CD4-positive, alpha-beta T cell treated with Interleukin-4 for 4 hours (primary cell): ENCODE data around the gene TM4SF4.
"Not testable (repeated sequence)": the region's sequence is repeated elsewhere in the genome, so short reads cannot be mapped to it uniquely, and the experiment has no call there.

Source experiments
- DNase-seq: peaks from one replicate; pipeline ENCODE4 v3.0.0-alpha.2; 2020

TM4SF4 gene

GRCh38 chr3:149474250-149474817 lies at the start of gene TM4SF4:
TM4SF4 (plus strand) TSS chr3:149474697; CDS start chr3:149474878, 181 bp downstream.
- DNase-seq: no peak

GRCh38 chr3:149424918-149425317 lies 49.6 kb upstream of the TM4SF4 start:
- no peak for DNase-seq

- no peak for DNase-seq
These were observed 48.2 kb upstream of the TM4SF4 start for GRCh38 chr3:149426325-149426724.

GRCh38 chr3:149428087-149428486 lies 46.4 kb upstream of the TM4SF4 start:
- DNase-seq: no peak

GRCh38 chr3:149430216-149430615 lies 44.3 kb upstream of the TM4SF4 start:
- DNase-seq: no peak

- no peak for DNase-seq
These were observed 42.3 kb upstream of the TM4SF4 start for GRCh38 chr3:149432149-149432548.

- DNase-seq: no peak
These were observed 38.3 kb upstream of the TM4SF4 start for GRCh38 chr3:149435996-149436885.

- DNase-seq: no peak
These were observed 37.2 kb upstream of the TM4SF4 start for GRCh38 chr3:149437286-149437685.

- no peak for DNase-seq
These were observed 36.8 kb upstream of the TM4SF4 start for GRCh38 chr3:149437710-149438109.

- DNase-seq: no peak
These were observed 35.5 kb upstream of the TM4SF4 start for GRCh38 chr3:149438981-149439380.

GRCh38 chr3:149441642-149442041 lies 32.9 kb upstream of the TM4SF4 start:
- no peak for DNase-seq

- no peak for DNase-seq
These were observed 32.5 kb upstream of the TM4SF4 start for GRCh38 chr3:149442043-149442442.

- DNase-seq: no peak
These were observed 31.5 kb upstream of the TM4SF4 start for GRCh38 chr3:149442851-149443544.

- no peak for DNase-seq
These were observed 31.0 kb upstream of the TM4SF4 start for GRCh38 chr3:149443545-149443912.

GRCh38 chr3:149444867-149445266 lies 29.6 kb upstream of the TM4SF4 start:
- not testable (repeated sequence) for DNase-seq

GRCh38 chr3:149448331-149448831 lies 26.1 kb upstream of the TM4SF4 start:
- DNase-seq: peak; percentile 19

GRCh38 chr3:149449182-149449581 lies 25.3 kb upstream of the TM4SF4 start:
- no peak for DNase-seq

- DNase-seq: no peak
These were observed 24.7 kb upstream of the TM4SF4 start for GRCh38 chr3:149449799-149450198.

GRCh38 chr3:149450281-149450680 lies 24.2 kb upstream of the TM4SF4 start:
- DNase-seq: no peak

GRCh38 chr3:149452036-149452435 lies 22.5 kb upstream of the TM4SF4 start:
- DNase-seq: no peak

GRCh38 chr3:149453140-149453805 lies 21.2 kb upstream of the TM4SF4 start:
- DNase-seq: no peak

- no peak for DNase-seq
These were observed 19.8 kb upstream of the TM4SF4 start for GRCh38 chr3:149454746-149455145.

GRCh38 chr3:149455366-149455765 lies 19.1 kb upstream of the TM4SF4 start:
- no peak for DNase-seq
